Activated gamma-delta T cell (primary cell): ENCODE results near the gene ZNF429.
"Not testable (repeated sequence)": the region's sequence is repeated elsewhere in the genome, so short reads cannot be mapped to it uniquely, and the experiment has no call there.

Experiments used
- DNase-seq: peaks from one replicate; lab custom pipeline; 2025; lab: John Stamatoyannopoulos, UW

ZNF429 gene

DNA sequence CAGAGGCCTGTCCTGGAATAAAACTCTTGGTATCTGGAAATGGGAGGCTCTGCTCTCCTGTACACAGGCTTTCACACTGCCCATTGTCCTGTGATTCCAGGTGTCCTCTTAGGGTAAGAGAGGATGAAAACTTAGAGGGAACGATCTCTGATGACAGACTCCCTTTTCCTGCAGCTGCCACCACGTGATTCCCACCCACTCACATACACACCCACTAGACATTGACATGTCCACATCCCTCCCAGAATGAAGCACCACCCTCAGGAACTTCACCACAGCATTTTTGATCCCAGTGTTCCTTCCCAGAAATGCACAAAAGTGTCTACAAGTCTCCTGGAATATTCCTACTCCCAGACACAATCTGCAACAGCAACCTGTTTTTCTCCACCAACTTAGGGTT lies 8.2 kb downstream of the ZNF429 start:
- DNase-seq, result no peak

DNA sequence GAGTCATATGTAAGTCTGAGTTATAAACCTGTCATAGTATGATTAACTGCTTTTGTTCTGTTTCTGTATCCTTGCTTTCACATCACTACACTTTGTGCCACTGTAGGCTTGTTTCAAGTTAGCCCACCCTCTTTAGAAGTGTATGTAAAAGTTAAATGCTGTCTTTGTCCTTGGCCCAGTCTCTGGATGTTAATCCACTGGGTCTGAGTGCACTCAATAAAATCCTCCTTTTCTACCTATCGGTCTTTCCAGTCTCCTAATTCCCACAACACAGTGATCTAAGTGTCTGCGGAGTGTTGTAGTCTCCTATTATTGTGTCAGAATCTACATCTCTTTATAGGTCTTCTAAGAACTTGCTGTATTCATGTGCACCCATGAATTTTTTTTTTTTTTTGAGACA lies 14.1 kb downstream of the ZNF429 start:
- DNase-seq, result no peak

DNA sequence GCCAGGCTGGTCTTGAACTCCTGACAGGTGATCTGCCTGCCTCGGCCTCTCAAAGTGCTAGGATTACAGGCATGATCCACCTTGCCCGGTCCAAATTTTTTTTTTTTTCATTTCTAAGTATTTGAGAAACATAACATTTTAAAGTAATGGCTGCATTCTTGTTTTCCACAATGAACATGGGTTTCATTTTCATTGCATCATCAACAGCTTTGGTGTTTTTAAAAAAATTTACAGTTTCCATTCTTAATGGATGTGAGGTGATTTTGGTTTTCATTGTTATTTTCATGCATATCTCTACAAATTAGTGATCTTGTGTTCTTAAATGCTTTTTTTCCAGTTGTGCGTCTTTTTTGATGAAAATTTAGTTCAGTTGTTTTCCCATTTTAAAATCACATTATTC lies 27.5 kb downstream of the ZNF429 start:
- DNase-seq, result no peak

DNA sequence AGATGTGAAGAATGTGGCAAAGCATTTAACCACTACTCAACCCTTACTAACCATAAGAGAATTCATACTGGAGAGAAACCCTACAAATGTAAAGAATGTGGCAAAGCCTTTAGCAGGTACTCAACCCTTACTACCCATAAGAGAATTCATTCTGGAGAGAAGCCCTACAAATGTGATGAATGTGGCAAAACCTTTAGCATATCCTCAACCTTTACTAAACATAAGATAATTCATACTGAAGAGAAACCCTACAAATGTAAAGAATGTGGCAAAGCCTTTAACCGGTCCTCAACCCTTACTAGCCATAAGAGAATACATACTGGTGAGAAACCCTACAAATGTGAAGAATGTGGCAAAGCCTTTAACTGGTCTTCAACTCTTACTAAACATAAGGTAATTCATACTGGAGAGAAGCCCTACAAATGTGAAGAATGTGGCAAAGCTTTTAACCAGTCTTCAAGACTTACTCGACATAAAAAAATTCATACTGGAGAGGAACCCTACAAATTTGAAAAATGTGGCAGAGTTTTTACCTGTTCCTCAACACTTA lies 31.4 kb downstream of the ZNF429 start:
- not testable (repeated sequence) for DNase-seq

DNA sequence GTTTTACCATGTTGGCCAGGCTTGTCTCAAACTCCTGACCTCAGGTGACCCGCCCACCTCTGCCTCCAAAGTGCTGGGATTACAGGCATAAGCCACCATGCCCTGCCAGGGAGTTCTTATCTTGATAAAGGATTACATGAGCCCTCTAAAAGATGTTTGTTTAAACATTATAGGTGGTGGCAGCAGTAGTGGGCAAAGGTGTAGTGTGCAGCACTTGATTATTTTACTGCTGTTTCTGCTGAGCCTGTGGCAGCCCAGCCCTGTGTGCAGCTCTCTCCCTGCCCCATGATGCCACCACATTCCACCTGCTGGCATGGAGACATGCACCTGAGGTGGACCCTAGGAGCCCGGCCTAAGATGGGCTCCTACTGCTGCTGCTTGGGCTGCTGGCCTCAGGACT lies 54.0 kb downstream of the ZNF429 start:
- DNase-seq, result no peak

DNA sequence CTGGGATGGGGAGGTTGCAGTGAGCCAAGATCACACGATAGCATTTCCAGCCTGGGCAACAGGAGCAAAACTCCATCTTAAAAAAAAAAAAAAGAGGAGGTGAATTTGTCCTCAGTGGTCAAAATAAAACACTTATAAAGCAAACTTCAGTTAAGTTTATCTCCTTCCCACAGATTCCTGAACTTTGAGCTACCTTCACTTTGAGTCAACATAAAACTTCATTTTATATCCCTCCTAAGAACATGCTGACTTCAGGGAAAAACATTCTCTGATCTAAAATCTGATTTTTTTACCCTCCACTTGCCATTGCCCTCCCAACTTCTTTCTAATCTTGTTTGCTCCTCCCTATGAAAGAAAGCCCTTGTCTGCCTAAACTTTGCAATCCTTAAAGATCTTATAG lies 59.0 kb downstream of the ZNF429 start:
- DNase-seq, result no peak

DNA sequence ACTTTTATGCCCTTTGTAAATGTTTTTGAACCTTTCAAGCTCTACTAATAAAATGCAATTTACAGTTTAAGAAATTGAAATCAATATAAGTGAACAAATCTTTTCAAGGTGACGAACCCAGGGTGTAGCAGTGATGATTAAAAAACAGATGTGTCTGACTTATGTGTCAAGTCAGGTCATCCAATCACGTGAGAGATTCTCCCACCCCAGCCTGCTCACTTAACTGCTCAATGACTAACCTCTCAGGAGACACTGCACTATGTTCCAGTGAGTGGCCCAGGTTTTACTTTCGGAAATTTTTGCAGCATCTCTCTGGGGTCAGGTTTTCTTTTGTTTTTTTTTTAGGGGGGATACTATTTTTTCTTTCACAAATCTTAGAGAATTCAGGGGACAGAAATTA lies 60.7 kb downstream of the ZNF429 start:
- DNase-seq, result no peak

DNA sequence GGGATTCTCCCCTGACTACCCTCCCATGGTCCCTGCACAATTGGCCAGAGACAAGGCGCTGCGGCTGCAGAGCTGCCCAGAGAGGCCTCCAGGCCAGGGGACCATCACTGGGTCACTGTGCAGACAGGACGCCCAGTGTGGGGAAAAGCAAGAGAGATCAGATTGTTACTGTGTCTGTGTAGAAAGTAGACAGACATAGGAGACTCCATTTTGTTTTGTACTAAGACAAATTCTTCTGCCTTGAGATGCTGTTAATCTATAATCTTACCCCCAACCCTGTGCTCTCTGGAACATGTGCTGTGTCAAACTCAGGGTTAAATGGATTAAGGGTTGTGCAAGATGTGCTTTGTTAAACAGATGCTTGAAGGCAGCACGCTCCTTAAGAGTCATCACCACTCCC lies 62.4 kb downstream of the ZNF429 start:
- not testable (repeated sequence) for DNase-seq

DNA sequence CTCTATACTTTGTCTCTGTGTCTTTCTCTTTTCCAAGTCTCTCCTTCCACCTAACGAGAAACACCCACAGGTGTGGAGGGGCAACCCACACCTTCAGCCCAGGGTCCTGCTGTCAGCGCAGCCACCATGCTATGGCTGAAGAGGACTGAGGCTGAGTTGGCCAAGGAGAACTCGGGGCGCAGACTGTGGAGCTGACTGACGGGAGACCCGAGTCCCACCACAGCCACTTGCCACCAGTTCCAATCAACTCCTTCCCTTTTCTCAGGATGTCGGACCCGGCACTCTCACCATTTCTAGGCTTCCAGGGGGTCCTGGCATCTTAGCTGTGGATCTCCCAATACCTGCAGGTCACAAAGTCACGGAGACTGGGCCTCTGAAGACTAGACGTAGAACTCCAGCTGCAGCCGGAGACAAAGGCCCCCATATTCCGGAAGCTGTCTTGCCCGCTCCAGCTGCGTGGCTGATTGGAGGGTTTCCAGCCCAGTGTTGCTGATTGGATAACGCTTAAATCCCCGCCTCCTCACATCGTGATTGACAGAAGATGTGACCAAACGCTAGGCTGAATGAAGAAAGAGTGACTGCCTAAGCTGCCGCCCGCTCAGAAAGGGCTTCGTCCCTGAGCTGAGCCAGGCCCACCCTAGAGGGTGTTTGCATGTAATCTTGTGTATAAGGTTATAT lies 63.6 kb downstream of the ZNF429 start:
- DNase-seq, result peak; percentile 23

DNA sequence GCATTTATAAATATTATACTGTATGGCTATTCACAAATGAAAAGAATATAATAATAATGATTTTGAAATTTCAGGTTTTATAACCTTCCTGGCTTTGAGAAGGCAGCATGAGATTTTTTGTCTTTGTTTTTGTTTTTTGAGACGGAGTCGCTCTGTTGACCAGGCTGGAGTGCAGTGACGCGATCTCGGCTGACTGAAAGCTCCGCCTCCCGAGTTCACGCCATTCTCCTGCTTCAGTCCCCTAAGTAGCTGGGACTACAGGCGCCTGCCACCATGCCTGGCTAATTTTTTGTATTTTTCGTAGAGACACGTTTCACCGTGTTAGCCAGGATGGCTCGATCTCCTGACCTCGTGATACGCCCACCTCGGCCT lies 64.1 kb downstream of the ZNF429 start:
- DNase-seq, result no peak

DNA sequence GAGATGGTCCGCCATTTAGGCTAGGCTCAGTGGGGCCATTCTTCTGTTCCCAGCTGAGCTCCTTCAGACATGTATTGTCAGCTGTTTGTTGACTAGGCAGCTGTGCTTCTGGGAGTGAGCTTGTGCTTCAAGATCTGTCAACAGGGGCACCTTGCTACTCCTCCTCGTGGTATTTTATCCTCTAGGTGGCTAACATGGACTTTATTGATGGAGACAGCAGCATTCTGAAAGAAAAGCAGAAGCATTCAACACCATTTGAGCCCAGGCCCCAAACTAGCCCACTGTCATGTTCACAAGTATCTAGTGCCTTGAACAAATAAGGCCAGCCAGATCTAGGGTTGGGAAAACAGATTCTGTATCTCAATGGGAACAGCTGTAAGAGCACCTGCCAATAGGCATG lies 65.9 kb downstream of the ZNF429 start:
- no peak for DNase-seq

DNA sequence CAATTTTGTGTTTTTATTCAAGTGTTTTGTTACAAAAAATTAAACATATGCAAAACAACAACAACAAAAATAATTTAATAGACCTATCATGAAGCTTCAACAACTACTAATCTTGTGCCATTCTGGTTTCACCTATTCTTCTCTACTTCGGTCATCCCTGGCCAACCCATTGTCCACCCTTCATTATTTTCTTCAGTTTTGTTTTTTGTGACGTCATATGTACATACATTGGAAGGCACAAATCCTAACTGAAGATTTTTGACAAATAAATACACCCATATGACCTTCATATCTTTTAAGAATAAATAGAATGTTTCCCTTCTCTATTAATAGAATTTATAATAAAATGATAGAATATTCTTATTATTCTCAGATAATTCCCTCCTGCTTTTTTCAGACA lies 69.2 kb downstream of the ZNF429 start:
- DNase-seq, result no peak

DNA sequence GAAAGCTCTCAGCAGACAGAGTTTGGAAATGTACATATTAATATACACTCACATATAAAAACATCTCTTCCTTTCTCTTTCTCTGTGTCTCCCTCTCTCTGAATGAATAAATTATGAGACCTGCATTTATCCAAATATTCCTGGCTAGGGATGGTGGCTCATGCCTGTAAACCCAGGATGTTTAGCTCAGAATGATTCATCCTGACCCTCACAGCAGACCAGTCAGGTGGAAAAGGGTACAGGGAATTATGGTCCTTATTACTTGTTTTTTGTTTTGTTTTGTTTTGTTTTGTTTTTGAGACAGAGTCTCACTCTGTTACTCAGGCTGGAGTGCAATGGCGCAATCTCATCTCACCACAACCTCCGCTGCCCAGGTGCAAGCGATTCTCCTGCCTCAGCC lies 71.1 kb downstream of the ZNF429 start:
- DNase-seq, result no peak

DNA sequence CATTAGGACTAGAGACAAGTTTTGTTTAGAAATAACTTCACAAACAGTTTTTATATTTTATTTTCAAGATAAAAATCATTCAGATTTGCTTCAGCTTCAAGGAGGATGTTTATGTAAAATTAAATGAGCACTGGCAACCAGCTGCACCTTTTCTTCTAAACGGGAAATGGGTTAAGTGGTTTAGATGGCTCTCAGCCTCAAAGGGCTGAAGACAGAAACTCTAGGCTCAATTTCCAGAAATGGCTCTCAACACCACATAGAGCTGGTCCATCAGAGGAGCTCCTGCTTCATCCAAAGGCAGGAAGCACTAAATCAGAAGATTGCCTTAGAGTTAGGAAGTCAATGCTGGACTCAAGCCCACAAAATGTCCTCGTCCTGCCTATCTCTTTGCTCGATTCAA lies 74.7 kb downstream of the ZNF429 start:
- DNase-seq, result no peak

DNA sequence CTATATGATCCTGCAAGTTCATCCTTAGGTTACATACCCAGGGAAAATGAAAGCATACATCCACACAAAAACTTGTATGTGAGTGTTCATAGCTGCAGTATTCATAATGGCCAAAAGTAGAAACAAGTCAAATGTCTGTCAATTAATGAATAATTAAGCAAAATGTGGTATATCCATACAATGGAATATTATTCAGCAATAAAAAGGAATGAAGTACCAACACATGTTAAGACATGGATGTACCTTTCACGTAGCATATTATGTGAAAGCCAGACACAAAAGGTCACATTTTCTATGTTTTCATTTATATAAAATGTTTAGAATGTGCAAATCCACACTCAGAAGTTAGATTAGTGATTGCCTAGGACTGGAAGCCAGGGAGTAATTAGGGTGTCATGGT lies 75.4 kb downstream of the ZNF429 start:
- no peak for DNase-seq

DNA sequence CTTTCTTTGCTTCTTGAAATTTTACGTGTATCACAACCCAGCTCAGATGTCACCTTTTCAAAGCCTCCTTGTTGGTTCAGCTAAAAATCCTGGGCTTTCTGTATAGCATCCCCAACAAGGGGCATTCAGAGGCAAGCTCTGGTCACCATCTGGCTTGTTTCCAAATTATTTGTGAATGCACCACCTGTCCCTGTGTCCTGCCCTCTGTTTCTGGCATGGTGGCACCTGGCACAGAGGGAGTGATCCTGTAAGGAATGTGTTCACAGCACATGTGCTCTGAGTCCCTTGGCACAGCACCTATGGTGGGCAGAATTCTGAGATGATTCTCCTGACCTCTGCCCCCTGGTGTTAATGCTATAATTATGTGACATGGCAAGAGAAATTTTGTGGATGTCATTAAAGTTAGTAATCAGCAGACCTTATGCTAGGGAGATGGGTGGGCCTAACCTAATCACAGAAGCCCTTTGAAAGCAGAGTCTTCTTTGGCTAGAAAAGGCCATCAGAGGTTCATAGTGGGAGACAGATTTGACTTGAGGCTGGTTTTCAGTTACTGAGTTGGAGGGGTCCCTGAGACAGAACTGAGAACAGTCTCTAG lies 76.3 kb downstream of the ZNF429 start:
- DNase-seq, result no peak

DNA sequence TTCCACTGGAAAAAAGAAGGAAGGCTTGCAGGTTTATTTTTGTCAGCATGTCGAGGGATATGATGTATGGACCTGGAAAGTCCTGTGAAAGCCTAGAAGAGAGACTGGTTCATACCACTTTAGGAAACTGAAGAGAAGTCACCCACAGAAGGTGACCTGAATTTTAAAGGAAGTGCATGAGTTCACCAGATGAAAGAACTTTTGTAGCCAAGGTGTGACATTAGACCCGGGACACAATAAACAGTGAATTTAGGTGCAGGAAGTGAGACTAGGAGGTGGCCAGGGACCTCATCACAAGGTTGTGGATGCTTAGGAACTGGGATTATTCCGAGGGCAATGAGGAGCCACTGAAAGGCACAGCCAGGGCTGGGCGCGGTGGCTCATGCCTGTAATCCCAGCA lies 79.1 kb downstream of the ZNF429 start:
- no peak for DNase-seq

DNA sequence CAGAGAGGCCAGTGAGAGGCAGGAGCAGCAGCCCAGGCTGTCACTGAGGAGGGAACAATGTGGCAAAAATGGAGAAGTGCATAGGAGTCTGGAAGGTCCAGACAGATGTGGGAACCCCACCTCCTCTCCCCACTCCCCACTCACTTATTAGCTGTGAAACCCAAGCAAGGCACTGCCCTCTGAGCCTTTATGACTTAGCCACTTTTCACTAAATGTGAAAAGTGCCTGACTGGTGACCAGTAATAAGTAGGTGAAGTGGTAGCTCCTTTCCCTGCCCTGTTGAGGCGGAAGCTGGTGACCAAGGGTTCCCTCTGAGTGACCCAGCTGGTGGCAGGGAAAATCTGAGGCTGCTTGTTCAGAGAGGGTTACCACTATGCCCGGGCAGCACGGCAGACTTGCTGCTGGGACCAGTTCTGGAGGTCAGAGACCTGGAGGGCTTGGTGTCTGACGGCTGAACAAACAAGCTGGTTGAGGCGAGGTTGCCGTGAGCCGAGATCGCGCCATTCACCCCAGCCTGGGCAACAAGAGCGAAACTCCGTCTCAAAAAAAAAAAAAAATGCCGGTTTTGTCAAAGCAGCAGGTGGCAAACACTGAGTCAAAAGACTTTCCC lies 80.0 kb downstream of the ZNF429 start:
- DNase-seq, result no peak

DNA sequence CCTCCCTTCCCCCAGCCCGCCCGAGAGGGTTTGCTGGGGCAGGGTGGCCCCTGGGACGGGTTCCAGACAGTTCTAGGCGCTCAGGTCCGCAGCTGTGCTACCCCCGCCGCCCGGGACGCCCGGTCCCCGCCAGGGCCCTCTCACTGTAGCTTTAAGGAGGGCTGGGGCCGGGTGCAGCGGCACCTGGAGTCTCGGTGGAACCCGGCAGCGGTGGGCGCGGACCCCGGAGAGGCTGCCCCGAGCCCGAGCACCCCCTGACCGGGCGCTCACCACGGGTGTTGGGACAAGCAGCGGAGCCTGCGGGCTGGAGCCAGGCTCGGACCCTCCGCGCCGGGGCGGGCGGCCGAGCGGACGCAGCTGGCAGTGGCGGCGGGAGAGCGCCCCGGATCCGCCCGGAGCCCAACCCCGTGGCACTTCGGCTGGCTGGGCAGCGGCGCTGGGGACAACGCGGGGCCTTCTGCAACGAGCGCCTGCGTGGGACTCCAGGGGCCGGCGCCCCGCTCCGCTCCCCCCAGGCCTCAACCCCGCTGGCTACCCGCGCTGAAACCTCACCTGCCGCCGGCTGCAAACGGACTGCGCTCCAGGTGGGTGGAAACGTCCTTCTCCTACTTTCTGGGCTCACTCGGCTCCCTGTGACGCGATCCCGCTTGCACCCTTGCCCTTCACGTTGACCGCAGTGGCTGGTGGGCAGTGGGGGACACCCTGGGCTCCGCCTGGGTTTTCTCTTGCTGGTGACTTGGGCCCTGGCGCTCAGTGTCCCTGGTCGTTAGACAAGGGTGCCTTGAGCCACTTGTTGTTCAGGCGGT lies 81.1 kb downstream of the ZNF429 start:
- peak; percentile 14 for DNase-seq

DNA sequence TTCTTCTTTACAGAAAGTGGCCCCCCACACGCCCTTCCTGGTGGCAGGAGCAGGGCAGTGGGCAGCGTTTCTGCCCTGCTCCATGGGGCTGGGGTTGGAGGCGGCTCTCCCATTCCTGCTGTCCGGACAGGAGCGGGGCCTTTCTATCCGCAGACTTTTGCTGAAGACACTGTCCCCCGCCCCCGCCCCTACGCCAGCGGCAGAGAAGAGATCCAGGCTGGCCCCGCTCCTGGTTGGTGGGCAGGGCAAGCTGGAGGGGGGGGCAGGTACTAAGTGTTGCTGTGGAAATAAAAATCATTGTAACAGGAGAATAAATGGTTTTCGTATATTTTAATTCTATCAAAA lies 81.7 kb downstream of the ZNF429 start:
- DNase-seq, result no peak

DNA sequence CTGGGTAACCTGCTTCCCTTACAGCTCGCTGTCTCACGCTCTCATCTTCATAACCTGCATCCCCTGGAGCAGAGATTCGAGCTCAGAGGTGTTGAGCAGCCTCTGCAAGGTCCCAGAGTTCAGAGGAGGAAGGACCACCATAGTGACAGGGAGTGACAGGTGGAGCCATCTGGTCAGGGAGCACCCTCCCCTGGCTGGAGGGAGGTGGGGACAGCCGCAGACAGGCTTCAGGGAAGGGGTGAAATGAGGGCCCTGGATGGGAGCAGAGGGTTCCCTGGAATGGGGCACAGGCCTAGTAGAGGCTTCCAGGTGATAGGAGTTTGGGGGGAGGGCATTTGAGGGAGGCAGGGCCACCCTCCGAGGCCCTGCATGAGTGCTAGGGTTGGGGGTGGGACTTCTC lies 82.1 kb downstream of the ZNF429 start:
- no peak for DNase-seq

DNA sequence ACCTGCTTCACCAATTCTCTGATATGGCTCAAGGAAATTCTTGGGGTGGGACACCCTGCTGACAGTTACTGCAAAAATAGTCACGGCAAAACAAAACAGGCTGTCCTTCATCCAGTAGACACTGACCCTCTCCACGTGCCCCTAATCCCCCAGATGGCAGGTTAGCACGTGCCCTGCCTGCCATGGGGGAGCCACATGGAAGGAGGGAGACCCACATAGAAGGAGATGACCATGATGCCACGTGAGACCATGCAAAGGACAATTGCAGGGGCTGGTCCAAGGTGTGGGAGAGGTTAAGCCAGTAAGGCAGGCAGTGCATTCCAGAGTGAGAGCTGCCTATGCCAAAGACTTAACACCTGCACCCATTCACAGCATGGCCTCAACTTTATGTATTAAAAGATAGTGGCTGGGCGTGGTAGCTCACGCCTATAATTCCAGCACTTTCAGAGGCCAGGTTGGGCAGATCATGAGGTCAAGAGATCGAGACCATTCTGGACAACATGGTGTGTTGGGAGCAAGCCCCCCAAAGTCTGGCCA lies 82.7 kb downstream of the ZNF429 start:
- DNase-seq, result no peak

DNA sequence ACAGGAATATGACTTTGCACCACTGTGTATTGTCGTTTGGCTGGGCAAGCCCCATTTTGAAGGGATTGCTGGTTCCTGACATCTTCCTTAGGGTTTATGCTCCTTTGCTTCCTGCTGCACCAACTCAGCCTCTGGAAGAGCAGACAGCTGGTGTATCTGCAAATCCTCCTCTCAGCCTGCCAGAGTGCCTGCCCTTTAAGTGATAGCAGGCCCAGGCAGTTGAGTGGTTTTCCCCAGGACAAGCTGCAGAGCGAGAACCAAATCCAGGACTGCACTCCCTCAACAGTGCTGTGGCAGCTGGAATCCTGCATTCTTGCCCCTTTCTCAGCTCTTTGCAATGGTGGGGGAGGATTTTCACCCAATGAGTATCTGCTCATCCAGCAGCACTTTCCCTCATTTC lies 85.5 kb downstream of the ZNF429 start:
- no peak for DNase-seq
